GM21825 (cell line): Measurements from ENCODE around the gene CLSTN1.
A peak's percentile ranks its signal among the peaks of the same experiment; 100 is the strongest.

Source experiments
- ATAC-seq: cut with Tn5 transposase; IDR thresholded peaks from one replicate; pipeline ENCODE4 v1.9.1; 2021; ENCODE audit warnings: mild to moderate bottlenecking, moderate library complexity; ENCODE audit not compliant: unreplicated experiment

The CLSTN1 gene

GRCh38 chr1:9689011-9689706, 134.6 kb downstream of the CLSTN1 start:
- peak; percentile 48 for ATAC-seq

GRCh38 chr1:9688599-9688998, 135.2 kb downstream of the CLSTN1 start:
- ATAC-seq = no peak

DNA sequence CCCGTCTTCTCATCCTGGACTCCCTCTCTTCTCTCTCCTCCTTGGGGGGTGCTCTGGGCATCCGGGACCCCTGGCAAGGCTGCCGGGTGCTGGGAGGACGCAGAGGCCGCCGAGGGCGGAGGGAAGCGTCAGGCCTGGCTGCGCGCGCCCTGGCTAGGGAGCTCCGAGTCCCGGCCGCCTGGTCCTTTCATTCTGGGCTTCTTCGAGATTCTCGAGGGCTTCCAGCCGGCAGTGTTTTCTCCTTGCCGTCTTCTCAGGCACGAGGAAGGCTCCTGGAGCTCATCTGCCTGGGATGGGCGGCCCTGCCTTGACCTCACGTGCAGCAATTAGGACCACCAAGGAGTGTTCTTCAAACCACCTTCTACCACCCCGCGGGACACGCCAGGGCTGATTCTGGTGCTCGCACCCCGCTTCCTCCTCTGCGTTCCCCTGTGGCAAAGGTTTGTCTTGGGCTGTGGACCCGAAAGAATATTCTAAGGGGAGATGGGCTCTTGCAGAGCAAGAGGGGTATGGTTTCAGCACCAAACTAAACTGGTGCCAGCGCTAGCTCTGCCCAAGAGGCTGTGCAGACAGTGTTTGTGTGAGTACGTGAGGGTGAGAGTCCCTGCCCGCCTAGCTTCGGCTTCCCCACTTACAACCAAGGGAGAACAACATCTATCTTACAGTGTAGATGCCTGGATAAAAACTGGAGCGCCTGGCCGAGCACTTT, 135.7 kb downstream of the CLSTN1 start:
- ATAC-seq = no peak

DNA sequence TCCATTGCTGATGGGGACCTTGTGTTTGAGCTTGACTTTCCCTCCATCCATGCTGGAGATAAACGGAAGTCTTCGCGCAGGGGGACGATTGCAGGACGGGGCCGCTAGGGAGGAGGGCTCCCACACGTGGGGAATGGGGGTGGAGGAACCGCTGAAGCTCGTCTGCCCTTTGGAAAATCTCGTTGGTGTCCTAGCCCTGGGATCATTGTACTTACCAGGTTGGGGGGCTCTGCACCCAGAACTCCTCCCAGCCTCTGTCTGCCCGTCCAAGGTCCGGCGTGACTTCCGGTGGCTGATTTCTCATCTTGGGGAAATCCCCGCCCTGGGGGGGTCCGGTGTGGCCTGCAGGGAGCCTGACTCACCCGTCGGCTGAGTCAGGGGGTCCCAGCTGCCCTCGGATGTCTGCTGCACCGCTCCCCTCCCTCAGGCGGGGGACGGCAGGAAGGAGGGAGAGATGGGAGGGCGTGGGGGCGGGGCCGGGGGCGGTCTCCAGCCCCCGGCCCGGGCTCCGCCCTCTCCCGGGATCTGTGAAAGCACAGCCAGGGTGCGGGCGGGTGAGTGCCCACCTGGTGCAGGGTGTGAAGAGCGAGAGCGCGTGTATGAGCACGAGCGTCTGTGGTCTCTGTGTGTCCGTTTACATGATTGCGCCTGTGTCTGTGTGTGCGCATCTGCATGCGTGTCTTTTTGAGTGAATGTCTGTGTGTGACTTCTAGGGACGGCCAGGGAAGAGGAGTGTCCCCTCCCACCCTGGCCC, 136.5 kb downstream of the CLSTN1 start:
- ATAC-seq = peak; percentile 33

DNA sequence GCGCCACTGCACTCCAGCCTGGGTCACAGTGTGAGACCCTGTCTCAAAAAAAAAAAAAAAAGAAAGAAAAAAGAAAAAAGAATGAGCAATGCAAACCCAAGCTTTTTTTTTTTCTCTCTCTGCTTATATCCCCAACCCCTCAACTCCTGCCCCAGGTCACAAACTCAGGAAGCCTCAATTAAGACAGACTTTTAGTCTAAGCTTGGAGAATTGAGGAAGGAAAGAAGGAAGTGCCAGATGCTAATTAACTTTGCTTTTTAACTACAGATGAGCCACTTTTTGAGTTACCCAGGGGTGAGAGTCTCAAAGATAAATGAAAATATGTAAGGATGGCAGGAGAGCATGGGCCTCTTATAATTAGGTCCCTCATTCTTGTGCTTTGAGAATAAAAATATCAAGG, 139.0 kb downstream of the CLSTN1 start:
- ATAC-seq = no peak

DNA sequence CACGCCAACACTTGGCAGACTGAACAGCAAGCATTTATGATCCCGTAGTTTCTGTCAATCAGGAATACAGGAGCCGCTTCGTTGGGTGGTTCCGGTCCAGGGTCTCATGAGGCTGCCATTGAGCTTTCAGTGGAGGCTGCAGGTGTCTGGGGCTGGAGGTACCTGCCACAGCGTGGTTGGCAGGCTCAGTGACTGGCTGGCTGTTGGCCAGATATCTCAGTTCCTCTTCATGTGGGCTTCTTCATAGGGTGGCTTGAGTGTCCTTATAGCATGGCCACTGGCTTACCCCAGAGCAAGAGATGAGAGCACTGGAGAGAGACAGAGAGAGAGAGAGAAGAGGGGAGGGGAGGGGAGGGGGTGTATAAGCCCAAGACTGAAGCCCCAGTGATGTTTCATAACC, 142.9 kb downstream of the CLSTN1 start:
- no peak for ATAC-seq

GRCh38 chr1:9680091-9680490, 143.7 kb downstream of the CLSTN1 start:
- no peak for ATAC-seq
